GM13976 (cell line): ENCODE data around the gene TRIM2.
"Not testable (repeated sequence)": the region's sequence is repeated elsewhere in the genome, so short reads cannot be mapped to it uniquely, and the experiment has no call there.

ENCODE experiments used
- DNase-seq: peaks from one replicate; pipeline ENCODE4 v3.0.0; 2012; ENCODE audit warnings: low spot score
- in situ Hi-C: fragments of 300-500 bp; cut with MboI; formaldehyde crosslinking; loops from one replicate; pipeline ENCODE4 v1.12.0; 2022; ENCODE audit warnings: low sequenced_read_pairs, mixed read lengths, inconsistent platforms; ENCODE audit not compliant: unreplicated experiment
- TF ChIP-seq, protein P1 (sequence below): IDR thresholded peaks from 2 replicates; pipeline ENCODE4 v1.5.1; 2012; ENCODE audit warnings: borderline replicate concordance, mild to moderate bottlenecking; ENCODE audit not compliant: insufficient read depth; ENCODE audit errors: extremely low read depth, missing control alignments, control extremely low read depth

TRIM2 gene

DNA sequence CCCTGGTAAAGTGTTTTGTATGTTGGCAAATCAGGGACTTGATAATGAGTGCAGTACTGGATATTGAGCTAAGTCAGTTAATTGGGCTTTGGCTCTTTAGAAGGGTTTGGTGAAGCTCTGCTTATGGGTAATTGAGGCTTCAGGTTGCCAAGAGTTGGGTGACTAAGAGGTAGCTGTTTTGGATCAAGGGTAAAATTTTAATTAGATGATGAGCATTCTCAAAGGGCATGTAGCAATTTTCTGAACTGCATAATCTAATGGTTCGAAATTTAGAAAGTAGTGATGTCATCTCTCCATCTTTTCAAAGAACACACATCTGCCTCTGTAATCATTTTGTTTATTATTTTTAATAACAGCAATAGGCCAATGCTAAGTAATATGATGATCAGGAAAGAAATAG lies 5.5 kb upstream of the TRIM2 start:
- TF ChIP-seq, protein P1, sequence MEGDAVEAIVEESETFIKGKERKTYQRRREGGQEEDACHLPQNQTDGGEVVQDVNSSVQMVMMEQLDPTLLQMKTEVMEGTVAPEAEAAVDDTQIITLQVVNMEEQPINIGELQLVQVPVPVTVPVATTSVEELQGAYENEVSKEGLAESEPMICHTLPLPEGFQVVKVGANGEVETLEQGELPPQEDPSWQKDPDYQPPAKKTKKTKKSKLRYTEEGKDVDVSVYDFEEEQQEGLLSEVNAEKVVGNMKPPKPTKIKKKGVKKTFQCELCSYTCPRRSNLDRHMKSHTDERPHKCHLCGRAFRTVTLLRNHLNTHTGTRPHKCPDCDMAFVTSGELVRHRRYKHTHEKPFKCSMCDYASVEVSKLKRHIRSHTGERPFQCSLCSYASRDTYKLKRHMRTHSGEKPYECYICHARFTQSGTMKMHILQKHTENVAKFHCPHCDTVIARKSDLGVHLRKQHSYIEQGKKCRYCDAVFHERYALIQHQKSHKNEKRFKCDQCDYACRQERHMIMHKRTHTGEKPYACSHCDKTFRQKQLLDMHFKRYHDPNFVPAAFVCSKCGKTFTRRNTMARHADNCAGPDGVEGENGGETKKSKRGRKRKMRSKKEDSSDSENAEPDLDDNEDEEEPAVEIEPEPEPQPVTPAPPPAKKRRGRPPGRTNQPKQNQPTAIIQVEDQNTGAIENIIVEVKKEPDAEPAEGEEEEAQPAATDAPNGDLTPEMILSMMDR, result no peak
- in situ Hi-C loops, result no loop called here
- DNase-seq, result no peak

- DNase-seq, in situ Hi-C loops: not testable (repeated sequence)
Measured at GRCh38 chr4:153203746-153204145, 497 bp upstream of the TRIM2 start.

GRCh38 chr4:153204728-153205648 lies 745 bp downstream of the TRIM2 start:
- in situ Hi-C loops, result no loop called here
- no peak for DNase-seq
- TF ChIP-seq, protein P1, result no peak

DNA sequence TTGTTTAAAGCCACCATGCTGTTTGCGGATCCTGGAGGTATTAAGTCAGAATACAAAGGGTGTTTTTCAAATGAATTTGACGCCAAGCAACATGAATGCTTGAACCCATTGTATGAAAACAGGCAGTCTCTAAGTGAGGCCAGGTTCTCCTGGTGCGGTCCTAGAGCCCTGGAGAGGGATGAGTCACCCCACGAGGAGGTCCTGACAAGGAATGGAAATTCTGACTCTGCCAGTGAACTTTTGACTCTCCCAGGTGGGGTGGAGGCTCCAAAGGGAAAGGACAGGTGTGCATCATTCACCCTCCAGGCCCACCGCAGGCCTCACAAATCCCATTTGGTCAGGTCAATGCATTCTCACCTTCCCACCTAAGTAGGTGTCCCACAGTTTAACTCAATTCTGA lies 1.5 kb downstream of the TRIM2 start:
- TF ChIP-seq, protein P1, result no peak
- DNase-seq, result no peak
- in situ Hi-C loops, result no loop called here

DNA sequence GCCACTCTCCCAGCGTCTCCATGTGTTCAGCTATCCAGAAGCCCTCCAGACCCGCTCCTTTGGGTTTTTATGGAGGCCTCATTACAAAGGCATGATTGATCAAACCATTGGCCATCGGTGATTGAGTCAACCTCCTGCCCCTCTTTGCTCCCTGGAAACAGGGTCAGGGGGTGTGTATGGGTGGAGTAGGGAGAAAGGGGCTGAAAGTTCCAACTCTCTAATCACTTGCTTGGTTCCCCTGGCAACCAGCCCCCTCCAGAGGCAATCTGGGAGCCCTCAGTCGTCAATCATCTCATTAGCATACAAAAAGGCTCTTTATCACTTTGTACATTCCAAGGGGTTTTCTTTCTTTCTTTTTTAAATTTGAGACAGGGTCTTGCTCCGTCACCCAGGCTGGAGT lies 2.3 kb downstream of the TRIM2 start:
- TF ChIP-seq, protein P1, result no peak
- in situ Hi-C loops, result no loop called here
- DNase-seq, result no peak

DNA sequence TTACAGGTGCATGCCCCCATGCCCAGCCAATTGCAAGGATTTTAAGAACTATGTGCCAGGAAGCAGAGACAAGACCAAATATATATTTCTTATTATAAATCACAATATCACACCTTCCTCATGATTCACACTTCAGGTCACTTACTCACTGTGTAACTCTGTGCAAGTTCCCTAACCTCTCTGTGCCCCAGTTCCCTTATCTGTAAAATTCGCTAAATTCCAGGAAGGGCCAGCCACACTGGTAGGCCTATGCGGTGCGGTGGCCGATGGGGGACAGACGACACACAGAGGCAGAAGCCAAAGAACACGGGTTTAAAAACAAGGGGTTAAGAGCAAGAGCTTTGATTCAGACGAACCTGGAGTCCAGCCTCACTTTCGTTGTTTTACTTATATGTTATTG lies 2.8 kb downstream of the TRIM2 start:
- TF ChIP-seq, protein P1, result no peak
- DNase-seq, result no peak
- in situ Hi-C loops, result no loop called here

GRCh38 chr4:153207567-153207966 lies 3.3 kb downstream of the TRIM2 start:
- TF ChIP-seq, protein P1, result no peak
- in situ Hi-C loops, result no loop called here
- DNase-seq, result no peak
